ENCODE data around the gene PTGDR2. TPM values are rescaled to one million over a fixed set of nuclear protein-coding genes. Genes with fewer than 3 reads are reported as not detected.

Gene PTGDR2
- total and polyA plus RNA-seq, 9 of the 15 experiments (the other 6 are each of a cell fraction or from before 2014, with no cell fraction given) = 0.51 to 2.6 (median 1.6) TPM

- TF ChIP-seq MGA (IDR thresholded peaks at IDR 0.05) (peak; percentile 92), ZBTB49 (CRISPR knock-in tag; IDR thresholded peaks at IDR 0.05; ENCODE audit: borderline replicate concordance) (no peak), ZNF740 (CRISPR knock-in tag; IDR thresholded peaks at IDR 0.05) (peak; percentile 96), ZNF740 (tag; IDR thresholded peaks at IDR 0.05) (peak in 1 of 2 experiments; percentile 89; a peak in 2 of 4 replicates), LARP7 (IDR thresholded peaks at IDR 0.05) (no peak), BRF1 (IDR thresholded peaks at IDR 0.05; ENCODE audit: borderline replicate concordance, extremely low read depth, insufficient read length) (no peak), NCOA2 (IDR thresholded peaks at IDR 0.05; ENCODE audit: partially characterized antibody in 2 of 2) (no peak), TCF15 (CRISPR knock-in tag; IDR thresholded peaks at IDR 0.05) (no peak), NFE2L1 (tag; IDR thresholded peaks at IDR 0.05; ENCODE audit: borderline replicate concordance, low read depth) (no peak), ZBTB7A (IDR thresholded peaks at IDR 0.05; ENCODE audit: borderline replicate concordance, control insufficient read depth, low read depth, low read length) (peak; percentile 80)
Measured at GRCh38 chr11:60841797-60842667, 13.7 kb downstream of the PTGDR2 start, which contains the start of gene CCDC86 (continued).

Data from K562 (cell line).